GM19372 (cell line): Measurements from ENCODE around the gene FABP3.
A peak's percentile ranks its signal among the peaks of the same experiment; 100 is the strongest.
"Not testable (repeated sequence)": the region's sequence is repeated elsewhere in the genome, so short reads cannot be mapped to it uniquely, and the experiment has no call there.

Source experiments
- ATAC-seq: cut with Tn5 transposase; IDR thresholded peaks from one replicate; pipeline ENCODE4 v1.9.1; 2021; ENCODE audit warnings: mild to moderate bottlenecking, low read depth, moderate library complexity; ENCODE audit not compliant: unreplicated experiment

FABP3 gene

DNA sequence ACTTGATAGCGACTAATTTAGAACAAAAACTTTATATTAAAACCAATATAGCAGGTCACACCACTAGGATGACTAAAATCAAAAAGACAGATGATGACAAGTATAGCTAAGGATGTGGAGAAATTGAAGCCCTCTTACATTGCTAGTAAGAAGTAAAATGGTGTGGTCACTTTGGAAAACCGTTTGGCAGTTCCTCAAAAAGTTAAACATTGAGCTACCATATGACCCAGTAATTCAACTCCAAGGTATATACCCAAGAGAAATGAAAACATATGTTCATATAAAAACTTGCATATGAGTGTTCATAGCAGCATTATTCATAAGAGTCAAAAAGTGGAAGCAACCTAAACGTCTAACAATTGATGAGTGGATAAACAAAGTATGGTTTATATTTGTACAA is 27.1 kb upstream of the FABP3 start:
- no peak for ATAC-seq

DNA sequence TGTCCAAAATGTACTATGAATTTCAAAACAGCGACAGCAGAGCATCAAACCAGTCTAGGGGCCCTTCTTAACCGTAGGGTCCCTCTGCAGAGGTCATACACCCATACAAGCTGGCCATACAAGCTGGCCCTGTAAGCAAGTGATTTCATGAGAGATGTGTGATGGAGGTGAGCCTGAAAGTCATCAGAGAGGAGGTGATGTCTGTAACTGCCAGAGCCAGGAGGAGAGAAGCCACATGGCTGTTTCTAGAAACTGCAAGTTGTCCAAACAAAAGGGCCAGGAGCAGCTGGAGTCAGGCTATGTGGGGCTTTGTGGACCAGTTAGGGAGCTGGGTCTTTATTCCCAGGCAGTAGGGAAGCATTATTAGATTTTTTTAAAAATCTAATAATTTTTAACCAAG is 25.4 kb upstream of the FABP3 start:
- ATAC-seq, result no peak

GRCh38 chr1:31397360-31398095 is 24.7 kb upstream of the FABP3 start:
- no peak for ATAC-seq

DNA sequence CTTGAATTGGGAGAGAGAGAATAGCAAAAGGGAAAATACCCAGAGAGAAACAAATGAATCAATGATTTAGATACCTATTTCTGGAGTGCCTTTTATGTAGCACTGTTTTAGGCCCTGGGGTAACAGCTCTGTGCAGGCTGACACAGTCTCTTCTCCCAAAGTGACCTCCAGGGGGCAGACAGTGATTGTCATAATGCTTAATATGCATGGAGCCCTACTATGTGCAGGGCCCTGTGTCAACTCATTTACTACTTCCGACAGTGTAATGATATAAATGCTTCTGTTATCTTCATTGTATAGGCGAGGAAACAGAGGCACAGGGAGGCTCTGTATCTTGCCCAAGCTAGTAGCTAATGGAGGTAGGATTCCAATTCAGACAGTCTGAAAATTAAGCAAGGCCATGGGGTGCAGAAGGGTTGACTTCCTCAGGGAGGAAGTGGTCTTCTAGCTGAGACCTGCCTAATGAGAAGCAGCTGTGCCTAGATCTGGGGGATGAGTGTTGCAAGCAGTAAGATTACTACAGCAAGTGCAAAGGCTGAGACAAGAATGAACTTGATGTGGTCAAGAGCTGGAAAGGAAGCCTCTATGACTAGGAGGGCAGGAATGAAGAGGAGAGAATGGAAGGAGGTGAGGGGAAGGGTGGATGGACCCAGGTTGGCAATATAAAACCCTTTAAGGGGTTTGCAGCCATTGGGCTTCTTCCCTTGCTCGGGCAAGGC is 23.9 kb upstream of the FABP3 start:
- no peak for ATAC-seq

- ATAC-seq, result peak; percentile 88
Observed at GRCh38 chr1:31394584-31395193, 21.8 kb upstream of the FABP3 start.

GRCh38 chr1:31393463-31393862 is 20.6 kb upstream of the FABP3 start:
- ATAC-seq, result no peak

GRCh38 chr1:31390071-31390470 is 17.2 kb upstream of the FABP3 start:
- ATAC-seq, result no peak

- no peak for ATAC-seq
Observed at GRCh38 chr1:31389616-31390015, 16.7 kb upstream of the FABP3 start.

DNA sequence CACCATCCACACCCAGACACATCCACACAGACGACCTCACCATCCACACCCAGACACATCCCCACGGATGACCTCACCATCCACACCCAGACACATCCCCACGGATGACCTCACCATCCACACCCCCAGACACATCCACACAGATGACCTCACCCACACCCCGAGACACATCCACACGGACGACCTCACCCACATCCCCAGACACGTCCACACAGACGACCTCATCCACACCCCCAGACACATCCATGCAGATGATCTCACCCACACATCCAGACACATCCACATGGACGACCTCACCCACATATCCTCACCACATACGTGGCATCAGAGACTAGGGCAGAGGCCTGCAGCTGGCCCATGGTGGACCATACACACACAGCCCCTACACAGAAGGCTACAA is 14.7 kb upstream of the FABP3 start:
- ATAC-seq, result no peak

GRCh38 chr1:31386576-31387243 is 13.8 kb upstream of the FABP3 start:
- not testable (repeated sequence) for ATAC-seq

DNA sequence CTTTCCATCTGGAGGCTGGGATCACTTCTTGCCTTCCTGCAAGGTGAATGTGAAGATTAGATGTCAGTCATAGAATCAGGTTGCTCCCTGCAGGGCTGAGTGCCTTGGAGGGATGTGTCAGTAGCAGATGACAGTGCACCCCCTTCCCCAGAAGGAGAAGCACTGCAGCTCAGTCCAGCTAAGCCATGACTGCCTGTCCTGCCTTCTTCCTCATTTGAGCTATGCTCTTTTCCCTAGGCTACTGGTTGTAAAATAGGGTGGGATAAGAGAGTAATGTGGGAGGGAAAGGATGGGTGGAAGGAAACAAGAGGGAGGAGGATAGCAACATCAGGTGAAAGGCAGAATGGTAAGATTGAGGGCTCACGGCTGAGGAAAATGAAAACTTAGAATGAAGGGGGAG is 11.1 kb upstream of the FABP3 start:
- ATAC-seq, result no peak

DNA sequence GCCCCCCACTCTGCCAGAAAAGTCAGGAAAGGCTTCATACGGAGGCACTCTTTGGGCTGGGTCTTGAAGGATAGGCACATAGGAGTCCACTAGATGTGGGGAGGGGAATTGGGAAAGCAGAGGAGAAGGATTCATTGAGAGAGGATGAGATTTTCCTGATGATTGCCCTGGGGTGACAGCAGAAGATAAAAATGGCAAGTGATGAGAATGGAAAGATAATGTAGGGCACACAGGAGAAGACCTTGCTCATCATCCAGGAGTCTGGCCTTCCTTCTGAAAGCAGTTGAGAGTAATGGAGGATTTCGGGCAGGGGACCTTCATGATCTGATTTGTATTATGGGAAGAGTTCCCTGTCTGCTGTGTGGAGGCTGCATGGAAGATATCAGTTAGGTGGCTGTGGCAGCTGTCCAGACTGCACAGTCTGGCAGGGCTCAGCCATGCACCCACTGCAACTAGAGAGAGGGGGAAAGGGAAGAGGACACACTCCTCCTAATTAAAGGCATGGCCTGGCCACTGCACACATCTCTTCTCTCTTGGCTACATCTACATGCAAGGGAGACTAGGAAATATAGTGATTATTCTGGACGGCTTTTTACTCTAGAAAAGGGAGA is 9.6 kb upstream of the FABP3 start:
- no peak for ATAC-seq

GRCh38 chr1:31381394-31382294 is 8.8 kb upstream of the FABP3 start:
- no peak for ATAC-seq

DNA sequence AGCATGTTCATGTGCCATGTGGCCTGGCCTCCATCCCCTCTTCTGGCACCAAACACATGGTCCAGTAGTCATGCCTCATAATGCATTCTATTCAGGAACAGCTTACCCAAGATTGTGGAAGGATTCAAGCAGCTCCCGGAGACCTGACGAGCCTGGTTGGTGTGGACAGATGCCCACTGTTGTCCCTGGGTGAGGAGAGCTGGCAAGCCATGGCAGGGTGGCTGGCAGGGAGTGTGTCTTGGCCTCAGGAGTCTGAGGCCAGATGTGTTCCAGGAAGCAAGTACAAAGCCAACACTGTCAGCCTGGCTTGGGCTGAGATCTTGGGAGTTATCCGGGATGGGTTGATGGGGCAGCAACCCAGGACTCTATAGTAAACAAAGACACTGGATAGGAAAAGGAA is 7.3 kb upstream of the FABP3 start:
- ATAC-seq, result no peak

DNA sequence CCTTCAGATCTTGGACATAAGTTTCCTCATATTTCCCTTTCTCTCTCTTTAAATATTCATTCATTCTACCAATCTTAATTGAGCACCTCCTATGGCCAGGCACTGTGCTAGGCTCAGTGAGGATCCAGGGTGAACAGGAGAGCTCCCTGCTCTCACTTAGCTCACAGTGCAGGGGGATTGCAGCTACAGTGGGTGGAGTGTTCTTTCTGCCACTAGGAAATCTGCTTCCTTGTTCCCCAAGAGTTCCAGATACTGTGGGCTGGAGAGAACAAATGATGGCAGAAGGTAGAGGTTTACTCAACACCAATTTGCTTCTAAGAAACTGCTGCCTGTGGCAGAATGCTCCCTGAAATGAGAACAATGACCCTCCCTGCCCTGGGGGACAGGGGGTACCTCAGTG is 5.1 kb upstream of the FABP3 start:
- no peak for ATAC-seq

GRCh38 chr1:31377364-31377863 is 4.5 kb upstream of the FABP3 start:
- ATAC-seq, result no peak

GRCh38 chr1:31376375-31377134 is 3.7 kb upstream of the FABP3 start:
- no peak for ATAC-seq

- no peak for ATAC-seq
Observed at GRCh38 chr1:31374511-31375196, 1.8 kb upstream of the FABP3 start.
